H9 (cell line): ENCODE measurements around the gene BLNK. TPM values are rescaled to one million over a fixed set of nuclear protein-coding genes. Genes with fewer than 3 reads are reported as not detected.

Experiments used
- DNase-seq: peaks from one replicate; pipeline ENCODE4 v3.0.0-alpha.2; 2017
- H2AFZ ChIP-seq: one replicate; pipeline ENCODE4 v1.6.1; 2013; ENCODE audit warnings: mild to moderate bottlenecking, low read length, control low read depth, moderate library complexity
- H2AK5ac ChIP-seq: 2 replicates; pipeline ENCODE4 v1.6.1; 2013; ENCODE audit warnings: low read length, control low read depth, mixed read lengths; ENCODE audit not compliant: insufficient read length
- H2BK120ac ChIP-seq: one replicate; pipeline ENCODE4 v1.6.1; 2013; ENCODE audit warnings: low read depth, mild to moderate bottlenecking, low read length, control low read depth, inconsistent platforms; ENCODE audit not compliant: poor library complexity, severe bottlenecking
- H2BK12ac ChIP-seq: 2 replicates; pipeline ENCODE4 v1.6.1; 2013; ENCODE audit warnings: low read length, control low read depth, mixed read lengths, low read depth; ENCODE audit not compliant: insufficient read length
- H2BK15ac ChIP-seq: 2 replicates; pipeline ENCODE4 v1.6.1; 2013; ENCODE audit warnings: low read depth, low read length, control low read depth
- H2BK20ac ChIP-seq: one replicate; pipeline ENCODE4 v1.6.1; 2013; ENCODE audit warnings: low read depth, mild to moderate bottlenecking, low read length, control low read depth, inconsistent platforms; ENCODE audit not compliant: poor library complexity, severe bottlenecking
- H2BK5ac ChIP-seq: 2 replicates; pipeline ENCODE4 v1.6.1; 2013; ENCODE audit warnings: low read length, control low read depth, mixed read lengths; ENCODE audit not compliant: insufficient read length
- H3K14ac ChIP-seq: 2 replicates; pipeline ENCODE4 v1.6.1; 2013; ENCODE audit warnings: low read length, control low read depth; ENCODE audit not compliant: insufficient read depth
- H3K18ac ChIP-seq: 2 replicates; pipeline ENCODE4 v1.6.1; 2013; ENCODE audit warnings: low read depth, mild to moderate bottlenecking, mixed read lengths, low read length, control low read depth; ENCODE audit not compliant: insufficient read length
- H3K23ac ChIP-seq: 2 replicates; pipeline ENCODE4 v1.6.1; 2013; ENCODE audit warnings: low read length, control low read depth, mixed read lengths, low read depth; ENCODE audit not compliant: insufficient read length
- H3K23me2 ChIP-seq: 2 replicates; pipeline ENCODE4 v1.6.1; 2013; ENCODE audit warnings: low read depth, mild to moderate bottlenecking, mixed read lengths, low read length, control low read depth; ENCODE audit not compliant: insufficient read length, poor library complexity, severe bottlenecking
- H3K27ac ChIP-seq: 2 replicates; pipeline ENCODE4 v1.5.1; 2013; ENCODE audit warnings: low read length, control low read depth, mixed read lengths, low read depth; ENCODE audit not compliant: insufficient read length
- H3K27me3 ChIP-seq: 2 replicates; pipeline ENCODE4 v1.6.1; 2013; ENCODE audit warnings: low read length, control low read depth, inconsistent platforms; ENCODE audit not compliant: insufficient read depth
- H3K4ac ChIP-seq: 2 replicates; pipeline ENCODE4 v1.6.1; 2013; ENCODE audit warnings: low read depth, mild to moderate bottlenecking, control low read depth, inconsistent platforms, low read length, moderate library complexity
- H3K4me1 ChIP-seq: 2 replicates; pipeline ENCODE4 v1.6.1; 2013; ENCODE audit warnings: low read length, control low read depth, inconsistent platforms; ENCODE audit not compliant: insufficient read depth
- H3K4me2 ChIP-seq: 2 replicates; pipeline ENCODE4 v1.6.1; 2013; ENCODE audit warnings: low read length, control low read depth, mixed read lengths; ENCODE audit not compliant: insufficient read length, insufficient read depth
- H3K56ac ChIP-seq: 2 replicates; pipeline ENCODE4 v1.6.1; 2013; ENCODE audit warnings: low read depth, mild to moderate bottlenecking, mixed read lengths, low read length, control low read depth; ENCODE audit not compliant: insufficient read length
- H3K79me1 ChIP-seq: 2 replicates; pipeline ENCODE4 v1.6.1; 2013; ENCODE audit warnings: low read depth, mild to moderate bottlenecking, moderate library complexity, low read length, control low read depth, inconsistent platforms; ENCODE audit not compliant: insufficient read depth, poor library complexity, severe bottlenecking
- H3K79me2 ChIP-seq: 2 replicates; pipeline ENCODE4 v1.6.1; 2013; ENCODE audit warnings: low read length, control low read depth, inconsistent platforms; ENCODE audit not compliant: insufficient read depth
- H3K9ac ChIP-seq: 2 replicates; pipeline ENCODE4 v1.6.1; 2013; ENCODE audit warnings: low read length, control low read depth, mixed read lengths; ENCODE audit not compliant: insufficient read length; ENCODE audit errors: extremely low read depth
- H3K9me3 ChIP-seq: one replicate; pipeline ENCODE4 v1.6.1; 2013; ENCODE audit warnings: low read depth, low read length, inconsistent platforms; ENCODE audit not compliant: control insufficient read depth
- H3T11ph ChIP-seq: one replicate; pipeline ENCODE4 v1.6.1; 2013; ENCODE audit warnings: mild to moderate bottlenecking, low read length, control low read depth, inconsistent platforms
- H4K20me1 ChIP-seq: one replicate; pipeline ENCODE4 v1.6.1; 2013; ENCODE audit not compliant: control insufficient read depth, insufficient read length, insufficient read depth
- H4K5ac ChIP-seq: 2 replicates; pipeline ENCODE4 v1.6.1; 2013; ENCODE audit warnings: low read depth, mild to moderate bottlenecking, mixed read lengths, low read length, control low read depth; ENCODE audit not compliant: insufficient read length
- H4K8ac ChIP-seq: replicated peaks from 2 replicates; pipeline ENCODE4 v1.6.1; 2013; ENCODE audit warnings: low read length, control low read depth, mixed read lengths, low read depth; ENCODE audit not compliant: insufficient read length
- H4K91ac ChIP-seq: 2 replicates; pipeline ENCODE4 v1.6.1; 2013; ENCODE audit warnings: low read depth, mild to moderate bottlenecking, moderate library complexity, mixed read lengths, low read length, control low read depth; ENCODE audit not compliant: insufficient read length
- H3K27ac Mint-ChIP-seq, 3 experiments: 2 replicates in 2 of 3; 3 replicates in 1 of 3; pipeline ENCODE4 v1.8.0; 2020 to 2021; ENCODE audit warnings: mixed read lengths in 3 of 3, mild to moderate bottlenecking in 1 of 3, moderate library complexity in 1 of 3
- H3K27me3 Mint-ChIP-seq: 2 replicates; pipeline ENCODE4 v1.8.0; 2021; ENCODE audit warnings: low read depth, mild to moderate bottlenecking, moderate library complexity, mixed read lengths
- H3K36me3 Mint-ChIP-seq, 3 experiments: 2 replicates in 2 of 3; 3 replicates in 1 of 3; pipeline ENCODE4 v1.8.0; 2020 to 2021; ENCODE audit warnings: low read depth in 3 of 3, mixed read lengths in 3 of 3; ENCODE audit not compliant: insufficient read depth in 1 of 3
- H3K4me1 Mint-ChIP-seq, 2 experiments: 2 replicates each; pipeline ENCODE4 v1.8.0; 2020; ENCODE audit warnings: mixed read lengths in 2 of 2
- H3K4me3 Mint-ChIP-seq, 2 experiments: 2 replicates in 1 of 2; 3 replicates in 1 of 2; pipeline ENCODE4 v1.8.0; 2020 to 2021; ENCODE audit warnings: mild to moderate bottlenecking in 2 of 2, mixed read lengths in 2 of 2, moderate library complexity in 1 of 2
- H3K9me3 Mint-ChIP-seq, 2 experiments: 2 replicates in 1 of 2; 3 replicates in 1 of 2; pipeline ENCODE4 v1.8.0; 2020; ENCODE audit warnings: mild to moderate bottlenecking in 2 of 2, mixed read lengths in 2 of 2, moderate library complexity in 1 of 2
- WGBS: extraction: QIAGEN DNeasy Blood & Tissue Kit; methylation state at CpG from one replicate; pipeline ENCODE4 v1.1.7; 2013; ENCODE audit warnings: missing lambda C conversion rate, low lambda C conversion rate, mixed read lengths; ENCODE audit not compliant: insufficient read length; ENCODE audit errors: extremely low coverage; 5-methylcytosine and 5-hydroxymethylcytosine counted together
- total RNA-seq: library from RNA; stranded (reverse); gene quantifications from 2 replicates; pipeline ENCODE4 v1.2.1, GENCODE V29; 2021
- TF ChIP-seq, protein P1 (sequence below): fragments of 200-600 bp; sonication (generic); conservative IDR thresholded peaks from 3 replicates; pipeline ENCODE4 v1.8.0; 2021; ENCODE audit warnings: antibody characterized with exemption, mild to moderate bottlenecking

BLNK gene
- total RNA-seq, 1 experiment from 2014 or later: not detected

DNA sequence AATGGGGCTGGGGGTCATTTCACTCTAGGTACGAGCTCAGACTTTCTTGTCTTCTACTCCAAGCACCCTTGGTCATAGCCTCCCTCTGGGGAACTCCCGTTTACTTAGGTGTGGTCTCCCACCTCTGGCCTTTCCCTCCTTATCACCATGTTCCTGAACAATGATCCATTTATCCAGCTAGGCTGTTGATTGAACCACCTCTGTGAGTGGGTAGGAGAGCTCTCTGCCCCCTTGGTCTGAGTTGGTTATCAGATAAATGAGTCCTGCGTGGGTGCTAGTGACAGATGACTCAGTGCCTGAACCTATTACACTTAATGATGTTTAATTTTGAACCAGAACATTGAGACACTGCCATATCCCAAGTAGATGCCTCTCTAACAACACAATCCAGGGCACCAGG is 9.4 kb downstream of the BLNK start:
- Histone ChIP-seq H3K4ac (no peak overlapping the region), H2AK5ac (no peak overlapping the region), H2BK12ac (no peak overlapping the region), H4K5ac (no peak overlapping the region), H3K79me2 (no peaks in the 10 kb centered on the region), H2AFZ (no peak overlapping the region), H3K23ac (no peak overlapping the region), H3K4me2 (no peak overlapping the region), H3K23me2 (no peaks in the 10 kb centered on the region), H2BK120ac (no peak overlapping the region), H3K56ac (no peak overlapping the region), H4K91ac (no peak overlapping the region), H3T11ph (no peak overlapping the region), H3K18ac (no peak overlapping the region), H3K14ac (no peak overlapping the region), H4K20me1 (no peaks in the 10 kb centered on the region), H2BK15ac (no peak overlapping the region), H3K9ac (no peak overlapping the region), H3K4me1 (no peaks in the 10 kb centered on the region; the same call in 1 of the 2 replicates), H3K79me1 (no peaks in the 10 kb centered on the region), H4K8ac (no peak overlapping the region), H2BK20ac (no peak overlapping the region), H3K27ac (no peak overlapping the region), H3K27me3 (no peaks in the 10 kb centered on the region), H2BK5ac (no peak overlapping the region), H3K9me3 (no peaks in the 10 kb centered on the region)
- Mint-ChIP-seq H3K4me1 (peaks cover 8 to 9% of the 10 kb centered on the region in 2 experiments), H3K36me3 (no peaks in the 10 kb centered on the region), H3K27me3 (no peaks in the 10 kb centered on the region; the same call in 1 of the 2 replicates), H3K9me3 (no peaks in the 10 kb centered on the region; a peak in 1 of 5 replicates), H3K4me3 (no peak overlapping the region; a peak in 1 of 5 replicates), H3K27ac (no peak overlapping the region)
- TF ChIP-seq, protein P1, sequence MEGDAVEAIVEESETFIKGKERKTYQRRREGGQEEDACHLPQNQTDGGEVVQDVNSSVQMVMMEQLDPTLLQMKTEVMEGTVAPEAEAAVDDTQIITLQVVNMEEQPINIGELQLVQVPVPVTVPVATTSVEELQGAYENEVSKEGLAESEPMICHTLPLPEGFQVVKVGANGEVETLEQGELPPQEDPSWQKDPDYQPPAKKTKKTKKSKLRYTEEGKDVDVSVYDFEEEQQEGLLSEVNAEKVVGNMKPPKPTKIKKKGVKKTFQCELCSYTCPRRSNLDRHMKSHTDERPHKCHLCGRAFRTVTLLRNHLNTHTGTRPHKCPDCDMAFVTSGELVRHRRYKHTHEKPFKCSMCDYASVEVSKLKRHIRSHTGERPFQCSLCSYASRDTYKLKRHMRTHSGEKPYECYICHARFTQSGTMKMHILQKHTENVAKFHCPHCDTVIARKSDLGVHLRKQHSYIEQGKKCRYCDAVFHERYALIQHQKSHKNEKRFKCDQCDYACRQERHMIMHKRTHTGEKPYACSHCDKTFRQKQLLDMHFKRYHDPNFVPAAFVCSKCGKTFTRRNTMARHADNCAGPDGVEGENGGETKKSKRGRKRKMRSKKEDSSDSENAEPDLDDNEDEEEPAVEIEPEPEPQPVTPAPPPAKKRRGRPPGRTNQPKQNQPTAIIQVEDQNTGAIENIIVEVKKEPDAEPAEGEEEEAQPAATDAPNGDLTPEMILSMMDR: no peak
- WGBS: no CpG with 5 or more reads among the region's 3 CpGs
- no peak for DNase-seq
